ENCODE data around the gene SLC35G3. TPM values are rescaled to one million over a fixed set of nuclear protein-coding genes. Genes with fewer than 3 reads are reported as not detected.
"Not testable (repeated sequence)": the region's sequence is repeated elsewhere in the genome, so short reads cannot be mapped to it uniquely, and the experiment has no call there.

SLC35G3 gene
- polyA plus RNA-seq, 1 donor from 2014 or later = not detected

- Histone ChIP-seq H4K20me1 (ENCODE audit: insufficient read depth) (no peaks in the 10 kb centered on the region), H3K9me2 (ENCODE audit: insufficient read depth, low read length) (no peaks in the 10 kb centered on the region), H3K27me3 (ENCODE audit: insufficient read depth, low read depth, low read length) (no peaks in the 10 kb centered on the region), H3K4me2 (ENCODE audit: low read length) (no peak overlapping the region), H2AFZ (ENCODE audit: low read depth, low read length) (no peak overlapping the region), H3K9me3 (ENCODE audit: low read length) (no peaks in the 10 kb centered on the region), H3K79me2 (replicated peaks; ENCODE audit: insufficient read depth, low read length) (no peaks in the 10 kb centered on the region), H3K9ac (ENCODE audit: low read length) (no peak overlapping the region), H3K4me3 (ENCODE audit: low read length) (no peak overlapping the region), H3K36me3 (ENCODE audit: insufficient read depth, low read length) (no peaks in the 10 kb centered on the region), H3F3A (ENCODE audit: insufficient read depth, low read length, poor library complexity, severe bottlenecking) (no peaks in the 10 kb centered on the region), H3K27ac (ENCODE audit: low read length) (no peak overlapping the region)
- TF ChIP-seq TAF1 (IDR thresholded peaks at IDR 0.05; ENCODE audit: low read depth) (no peak), REST (IDR thresholded peaks at IDR 0.05; ENCODE audit: borderline replicate concordance) (no peak), MXI1 (conservative IDR thresholded peaks at IDR 0.05; ENCODE audit: poor library complexity, severe bottlenecking) (no peak), SMC3 (conservative IDR thresholded peaks at IDR 0.05; ENCODE audit: poor library complexity) (no peak), EP300 (conservative IDR thresholded peaks at IDR 0.05; ENCODE audit: poor library complexity, severe bottlenecking) (no peak), EZH2 (IDR thresholded peaks at IDR 0.05; ENCODE audit: borderline replicate concordance, insufficient read depth, low read length, poor library complexity, severe bottlenecking) (no peak), RAD21 (conservative IDR thresholded peaks at IDR 0.05) (no peak), CTCF (IDR thresholded peaks at IDR 0.05; ENCODE audit: poor library complexity, severe bottlenecking) (no peak)
Observed at GRCh38 chr17:35235917-35236316, 41.7 kb upstream of the SLC35G3 start.

GRCh38 chr17:35235289-35235688 is 41.1 kb upstream of the SLC35G3 start:
- H3K27ac ChIP-seq (ENCODE audit: low read length) = no peak overlapping the region
- H4K20me1 ChIP-seq (ENCODE audit: insufficient read depth) = no peaks in the 10 kb centered on the region
- no peak overlapping the region for H3K4me3 ChIP-seq (ENCODE audit: low read length)
- H3K9me3 ChIP-seq (ENCODE audit: low read length) = no peaks in the 10 kb centered on the region
- no peaks in the 10 kb centered on the region for H3K36me3 ChIP-seq (ENCODE audit: insufficient read depth, low read length)
- TF ChIP-seq MXI1 (conservative IDR thresholded peaks at IDR 0.05; ENCODE audit: poor library complexity, severe bottlenecking) (no peak), EP300 (conservative IDR thresholded peaks at IDR 0.05; ENCODE audit: poor library complexity, severe bottlenecking) (no peak), REST (IDR thresholded peaks at IDR 0.05; ENCODE audit: borderline replicate concordance) (no peak), EZH2 (IDR thresholded peaks at IDR 0.05; ENCODE audit: borderline replicate concordance, insufficient read depth, low read length, poor library complexity, severe bottlenecking) (no peak), SMC3 (conservative IDR thresholded peaks at IDR 0.05; ENCODE audit: poor library complexity) (no peak), RAD21 (conservative IDR thresholded peaks at IDR 0.05) (no peak), POLR2AphosphoS5 (IDR thresholded peaks at IDR 0.05) (no peak), TAF1 (IDR thresholded peaks at IDR 0.05; ENCODE audit: low read depth) (no peak), CTCF (IDR thresholded peaks at IDR 0.05; ENCODE audit: poor library complexity, severe bottlenecking) (no peak)
- no peak overlapping the region for H2AFZ ChIP-seq (ENCODE audit: low read depth, low read length)
- no peaks in the 10 kb centered on the region for H3K27me3 ChIP-seq (ENCODE audit: insufficient read depth, low read depth, low read length)
- H3K9ac ChIP-seq (ENCODE audit: low read length) = no peak overlapping the region
- H3K79me2 ChIP-seq (replicated peaks; ENCODE audit: insufficient read depth, low read length) = no peaks in the 10 kb centered on the region
- no peaks in the 10 kb centered on the region for H3K9me2 ChIP-seq (ENCODE audit: insufficient read depth, low read length)
- H3F3A ChIP-seq (ENCODE audit: insufficient read depth, low read length, poor library complexity, severe bottlenecking) = no peaks in the 10 kb centered on the region
- no peak overlapping the region for H3K4me2 ChIP-seq (ENCODE audit: low read length)

- not testable (repeated sequence) for H3K4me3 ChIP-seq (ENCODE audit: low read length); H4K20me1 ChIP-seq (ENCODE audit: insufficient read depth); H3K36me3 ChIP-seq (ENCODE audit: insufficient read depth, low read length); H3K9ac ChIP-seq (ENCODE audit: low read length); H3K27me3 ChIP-seq (ENCODE audit: insufficient read depth, low read depth, low read length); H3K9me3 ChIP-seq (ENCODE audit: low read length); H2AFZ ChIP-seq (ENCODE audit: low read depth, low read length); H3K4me2 ChIP-seq (ENCODE audit: low read length); H3K9me2 ChIP-seq (ENCODE audit: insufficient read depth, low read length); H3F3A ChIP-seq (ENCODE audit: insufficient read depth, low read length, poor library complexity, severe bottlenecking); H3K79me2 ChIP-seq (replicated peaks; ENCODE audit: insufficient read depth, low read length); H3K27ac ChIP-seq (ENCODE audit: low read length)
Observed at GRCh38 chr17:35234315-35234714, 40.1 kb upstream of the SLC35G3 start.

Measured in neural cell (in vitro differentiated cells).